ENCODE measurements around the gene NME2. TPM values are rescaled to one million over a fixed set of nuclear protein-coding genes. Genes with fewer than 3 reads are reported as not detected.

Gene NME2
- total and polyA plus RNA-seq, 2 of the 8 experiments (the other 6 are each of a cell fraction or from before 2014, with no cell fraction given): 827 to 929 TPM

- POLR2A ChIA-PET (ENCODE audit: partially characterized antibody): no interaction called here
- CTCF ChIA-PET (ENCODE audit: partially characterized antibody): interaction anchor here (0.6 kb wide), 1 partner anchor 406 kb away, joined by 3 read pairs; no protein-coding TSS in a partner anchor
- no peaks in the 10 kb centered on the region for H3K36me3 ChIP-seq (ENCODE audit: control insufficient read depth in 2 of 4, insufficient read depth in 4 of 4, low read length in 3 of 4)
- 95% methylated on average over 2 of the region's 2 CpGs; no CpG with 5 or more reads in 1 of the 2 experiments for WGBS, 2 experiments (ENCODE audit: extremely low coverage in 1 of 2, insufficient coverage in 1 of 2, insufficient read length in 1 of 2, insufficient replicate concordance in 2 of 2, low coverage in 1 of 2, low lambda C conversion rate in 2 of 2, missing lambda C conversion rate in 1 of 2)
- no peak overlapping the region for H2BK12ac ChIP-seq (ENCODE audit: low read depth, low read length)
- FAIRE-seq: no peak
- H3K23ac ChIP-seq (ENCODE audit: insufficient read length): no peak overlapping the region
- H3K4ac ChIP-seq (replicated peaks; ENCODE audit: insufficient read length, low read depth, low read length): no peak overlapping the region
- 0 out of 2 replicates have a peak, but pooled peaks cover 5% of the 10 kb centered on the region for H3K79me1 ChIP-seq (ENCODE audit: low read depth, low read length)
- no peak overlapping the region for H4K91ac ChIP-seq (replicated peaks; ENCODE audit: insufficient read length, low read length)
- H3K23me2 ChIP-seq (ENCODE audit: low read depth, low read length): peaks cover 2% of the 10 kb centered on the region
- H2BK120ac ChIP-seq (replicated peaks; ENCODE audit: low read depth, low read length): no peak overlapping the region
- H3K14ac ChIP-seq (ENCODE audit: insufficient read length): no peak overlapping the region
- H3K9ac ChIP-seq (replicated peaks in 1 of 4; ENCODE audit: extremely low read depth in 1 of 4, low read depth in 3 of 4, low read length in 3 of 4): no peak overlapping the region
- no peak overlapping the region for H3K27ac ChIP-seq (ENCODE audit: low read depth, low read length)
- DNase-seq (ENCODE audit: low read depth in 1 of 2, low spot score in 2 of 2): no peak
- no peak overlapping the region for H3K56ac ChIP-seq (replicated peaks; ENCODE audit: insufficient read length, low read depth, low read length)
- H4K20me1 ChIP-seq (replicated peaks in 1 of 2; ENCODE audit: control insufficient read depth in 1 of 2, insufficient read depth in 2 of 2, low read length in 2 of 2): no peaks in the 10 kb centered on the region
- no peak overlapping the region for H3K4me2 ChIP-seq (ENCODE audit: insufficient read depth in 1 of 2, low read depth in 2 of 2, low read length in 2 of 2)
- H2BK5ac ChIP-seq (ENCODE audit: low read depth, low read length): no peak overlapping the region
- no peak overlapping the region for H4K5ac ChIP-seq (ENCODE audit: insufficient read length, low read depth, low read length)
- H2AFZ ChIP-seq (ENCODE audit: low read length): no peak overlapping the region
- H3K27me3 ChIP-seq (replicated peaks in 1 of 4; ENCODE audit: control insufficient read depth in 3 of 4, extremely low read depth in 1 of 4, insufficient read depth in 3 of 4, low read length in 3 of 4): no peaks in the 10 kb centered on the region
- H3K9me3 ChIP-seq (ENCODE audit: insufficient read depth in 2 of 2, low read depth in 1 of 2, low read length in 1 of 2): no peaks in the 10 kb centered on the region
- no peak overlapping the region for H2AK5ac ChIP-seq (ENCODE audit: low read depth, low read length)
- no peak overlapping the region for H3K18ac ChIP-seq (ENCODE audit: extremely low read depth, low read length)
- peaks cover 0 to 2% (median 1%) of the 10 kb centered on the region in 4 experiments; a peak in 2 of 7 replicates for H3K4me1 ChIP-seq (replicated peaks in 1 of 4; ENCODE audit: control insufficient read depth in 3 of 4, insufficient read depth in 4 of 4, low read length in 3 of 4)
- H2BK15ac ChIP-seq (ENCODE audit: low read length): no peak overlapping the region
- no peak overlapping the region for H4K8ac ChIP-seq (ENCODE audit: extremely low read depth, insufficient read depth, low read length)
- no peak overlapping the region for H3K4me3 ChIP-seq (ENCODE audit: extremely low read depth in 1 of 4, insufficient read depth in 2 of 4, low read depth in 3 of 4, low read length in 4 of 4)
- no peak for TF ChIP-seq FOSL1 (IDR thresholded peaks at IDR 0.05; ENCODE audit: insufficient read depth, low read depth, low read length)
- peaks cover 3 to 6% of the 10 kb centered on the region in 2 experiments for H3K79me2 ChIP-seq (ENCODE audit: control insufficient read depth in 1 of 2, insufficient read depth in 2 of 2, low read length in 2 of 2)
- no peak overlapping the region for H2BK20ac ChIP-seq (ENCODE audit: low read length)
Measured at GRCh38 chr17:51149163-51149562, 17.0 kb upstream of the NME2 start.

Data from H1 (cell line).